ENCODE data around the gene TRIM6.

DNA sequence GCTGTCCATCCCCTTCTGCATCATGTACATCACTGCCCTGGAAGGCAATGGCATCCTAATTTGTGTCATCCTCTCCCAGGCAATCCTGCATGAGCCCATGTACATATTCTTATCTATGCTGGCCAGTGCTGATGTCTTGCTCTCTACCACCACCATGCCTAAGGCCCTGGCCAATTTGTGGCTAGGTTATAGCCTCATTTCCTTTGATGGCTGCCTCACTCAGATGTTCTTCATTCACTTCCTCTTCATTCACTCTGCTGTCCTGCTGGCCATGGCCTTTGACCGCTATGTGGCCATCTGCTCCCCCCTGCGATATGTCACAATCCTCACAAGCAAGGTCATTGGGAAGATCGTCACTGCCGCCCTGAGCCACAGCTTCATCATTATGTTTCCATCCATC lies 15.4 kb upstream of the TRIM6 start:
- TF ChIP-seq CTCF (IDR thresholded peaks at IDR 0.05) (no peak), POLR2A (IDR thresholded peaks at IDR 0.05) (no peak)

Measured in esophagus squamous epithelium (tissue), 4 donors.